ENCODE results near the gene ETV5. TPM values are rescaled to one million over a fixed set of nuclear protein-coding genes. Genes with fewer than 3 reads are reported as not detected.

Gene ETV5
- total and polyA plus RNA-seq, 2 of the 4 experiments (the other 2 are of a cell fraction) = 15.7 to 20.1 TPM

DNA sequence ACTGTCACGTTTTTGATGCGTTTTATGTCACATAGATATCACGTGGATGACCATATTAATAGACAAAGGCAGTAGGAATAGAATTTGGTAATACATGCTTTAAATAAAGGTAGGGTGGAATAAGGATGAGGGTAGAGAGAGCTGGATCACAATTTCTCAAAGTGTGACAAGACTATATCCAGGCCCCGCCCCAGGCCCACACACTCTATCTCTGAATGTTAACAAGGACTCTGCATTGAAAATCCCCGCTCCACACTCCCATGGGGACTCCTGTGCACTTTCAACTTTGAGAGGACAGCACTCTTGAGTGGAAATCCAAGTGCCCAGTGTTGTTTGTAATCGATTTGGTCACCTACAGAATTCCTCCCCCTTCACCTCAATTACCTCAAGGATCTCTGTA lies 31.4 kb downstream of the ETV5 start:
- in situ Hi-C loops (cut with MboI; ENCODE audit: low sequenced_read_pairs) (no loop called here), dilution Hi-C loops (cut with HindIII; ENCODE audit: low sequenced_read_pairs, unreplicated experiment) (no loop called here), intact Hi-C loops (cut with micrococcal nuclease) (no loop called here)
- Histone ChIP-seq H3K36me3 (ENCODE audit: control insufficient read depth, insufficient read depth, low read length) (peaks cover 19% of the 10 kb centered on the region), H2BK120ac (ENCODE audit: low read depth, low read length) (no peak overlapping the region), H2AFZ (replicated peaks; ENCODE audit: low read length, poor library complexity) (no peak overlapping the region), H3K79me1 (ENCODE audit: low read depth in 1 of 2, low read length in 2 of 2) (peaks cover 12 to 26% of the 10 kb centered on the region in 2 experiments), H3K14ac (replicated peaks; ENCODE audit: low read depth, low read length) (no peak overlapping the region), H4K5ac (ENCODE audit: low read depth, low read length) (no peak overlapping the region), H3K9me1 (ENCODE audit: insufficient read depth, low read length) (peaks cover 2% of the 10 kb centered on the region; the same call in 1 of the 2 replicates), H2AK5ac (ENCODE audit: low read depth, low read length) (no peak overlapping the region), H3K4me3 (ENCODE audit: insufficient read depth, low read depth, low read length) (no peak overlapping the region), H3K18ac (ENCODE audit: low read depth, low read length) (no peak overlapping the region), H2BK5ac (ENCODE audit: low read depth, low read length, poor library complexity, severe bottlenecking) (no peak overlapping the region), H3K9me3 (ENCODE audit: control insufficient read depth, insufficient read depth, low read length) (no peaks in the 10 kb centered on the region), H2AK9ac (replicated peaks; ENCODE audit: low read depth, low read length, poor library complexity) (no peak overlapping the region), H3K23ac (ENCODE audit: low read depth, low read length) (no peak overlapping the region), H4K8ac (ENCODE audit: low read depth in 2 of 2, low read length in 2 of 2) (no peak overlapping the region), H3K27me3 (ENCODE audit: control insufficient read depth, insufficient read depth, low read length) (no peaks in the 10 kb centered on the region), H2BK15ac (ENCODE audit: low read depth, low read length) (no peak overlapping the region), H3K4me2 (ENCODE audit: low read depth, low read length) (no peak overlapping the region), H2BK20ac (ENCODE audit: low read depth, low read length) (no peak overlapping the region), H3K9ac (ENCODE audit: low read depth, low read length) (no peak overlapping the region), H4K20me1 (ENCODE audit: insufficient read depth, low read length) (no peaks in the 10 kb centered on the region), H3K56ac (ENCODE audit: extremely low read depth, insufficient read depth, low read length) (no peak overlapping the region), H3K4me1 (ENCODE audit: control insufficient read depth, insufficient read depth, low read length) (no peaks in the 10 kb centered on the region), H3K4ac (ENCODE audit: low read depth, low read length) (no peak overlapping the region), H3K27ac (ENCODE audit: insufficient read depth, low read length) (no peak overlapping the region), H4K91ac (ENCODE audit: insufficient read depth, low read depth, low read length) (no peak overlapping the region)
- BruUV-seq (replicated peaks) = no TSS peak
- ATAC-seq (ENCODE audit: low read depth) = no peak
- TF ChIP-seq RCOR1 (IDR thresholded peaks at IDR 0.05; ENCODE audit: insufficient replicate concordance, low read length) (no peak), MAFK (IDR thresholded peaks at IDR 0.05; ENCODE audit: low read depth, low read length) (no peak), RFX5 (IDR thresholded peaks at IDR 0.05; ENCODE audit: low read depth, low read length) (no peak), BHLHE40 (IDR thresholded peaks at IDR 0.05; ENCODE audit: low read depth, low read length) (no peak), USF2 (IDR thresholded peaks at IDR 0.05; ENCODE audit: low read depth, low read length) (no peak)
- TF ChIP-seq, protein P1, sequence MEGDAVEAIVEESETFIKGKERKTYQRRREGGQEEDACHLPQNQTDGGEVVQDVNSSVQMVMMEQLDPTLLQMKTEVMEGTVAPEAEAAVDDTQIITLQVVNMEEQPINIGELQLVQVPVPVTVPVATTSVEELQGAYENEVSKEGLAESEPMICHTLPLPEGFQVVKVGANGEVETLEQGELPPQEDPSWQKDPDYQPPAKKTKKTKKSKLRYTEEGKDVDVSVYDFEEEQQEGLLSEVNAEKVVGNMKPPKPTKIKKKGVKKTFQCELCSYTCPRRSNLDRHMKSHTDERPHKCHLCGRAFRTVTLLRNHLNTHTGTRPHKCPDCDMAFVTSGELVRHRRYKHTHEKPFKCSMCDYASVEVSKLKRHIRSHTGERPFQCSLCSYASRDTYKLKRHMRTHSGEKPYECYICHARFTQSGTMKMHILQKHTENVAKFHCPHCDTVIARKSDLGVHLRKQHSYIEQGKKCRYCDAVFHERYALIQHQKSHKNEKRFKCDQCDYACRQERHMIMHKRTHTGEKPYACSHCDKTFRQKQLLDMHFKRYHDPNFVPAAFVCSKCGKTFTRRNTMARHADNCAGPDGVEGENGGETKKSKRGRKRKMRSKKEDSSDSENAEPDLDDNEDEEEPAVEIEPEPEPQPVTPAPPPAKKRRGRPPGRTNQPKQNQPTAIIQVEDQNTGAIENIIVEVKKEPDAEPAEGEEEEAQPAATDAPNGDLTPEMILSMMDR (conservative IDR thresholded peaks at IDR 0.05; ENCODE audit: low read depth, low read length) = no peak
- ChIA-PET POLR2A (ENCODE audit: unreplicated experiment) (no interaction called here), CTCF (interaction anchor here (0.9 kb wide), 1 partner anchor 9 kb away, joined by 3 read pairs; no protein-coding TSS in a partner anchor)
- DNase-seq = no peak
- WGBS, 2 experiments (ENCODE audit: extremely low coverage in 2 of 2, insufficient read length in 1 of 2) = no CpG with 5 or more reads among the region's 6 CpGs

Measured in IMR-90 (cell line).